Measurements from ENCODE around the gene GET4.

GET4 gene

GRCh38 chr7:894164-894867 lies 18.0 kb downstream of the GET4 start:
- H3K36me3 ChIP-seq (replicated peaks; ENCODE audit: insufficient read depth, low read length): peaks cover 13% of the 10 kb centered on the region
- peaks cover 2% of the 10 kb centered on the region for H3K79me2 ChIP-seq (ENCODE audit: low read length)
- H3K27ac ChIP-seq (ENCODE audit: low read length): no peak overlapping the region
- H3K9me2 ChIP-seq (replicated peaks; ENCODE audit: insufficient read depth, low read length): no peaks in the 10 kb centered on the region
- no peak overlapping the region for H3K4me2 ChIP-seq (ENCODE audit: low read depth, low read length)
- H3K4me1 ChIP-seq (ENCODE audit: low read length): no peaks in the 10 kb centered on the region
- no peaks in the 10 kb centered on the region for H3K9me3 ChIP-seq (replicated peaks; ENCODE audit: insufficient read depth, low read length)
- no peak for DNase-seq
- no peak overlapping the region for H2AFZ ChIP-seq (ENCODE audit: low read length)
- H3K27me3 ChIP-seq (replicated peaks; ENCODE audit: insufficient read depth, low read length): no peaks in the 10 kb centered on the region
- no peaks in the 10 kb centered on the region for H4K20me1 ChIP-seq (ENCODE audit: insufficient read depth, low read length)
- no peak overlapping the region for H3K9ac ChIP-seq (ENCODE audit: low read length)
- no peak overlapping the region for H3K4me3 ChIP-seq (ENCODE audit: low read length)
- no peaks in the 10 kb centered on the region for H3F3A ChIP-seq (ENCODE audit: insufficient read depth, low read length)
- TF ChIP-seq EZH2 (optimal IDR thresholded peaks at IDR 0.05; ENCODE audit: low read depth, low read length): no peak
- no peak for TF ChIP-seq EZH2phosphoT487 (IDR thresholded peaks at IDR 0.05; ENCODE audit: low read length)
- TF ChIP-seq, protein P1, sequence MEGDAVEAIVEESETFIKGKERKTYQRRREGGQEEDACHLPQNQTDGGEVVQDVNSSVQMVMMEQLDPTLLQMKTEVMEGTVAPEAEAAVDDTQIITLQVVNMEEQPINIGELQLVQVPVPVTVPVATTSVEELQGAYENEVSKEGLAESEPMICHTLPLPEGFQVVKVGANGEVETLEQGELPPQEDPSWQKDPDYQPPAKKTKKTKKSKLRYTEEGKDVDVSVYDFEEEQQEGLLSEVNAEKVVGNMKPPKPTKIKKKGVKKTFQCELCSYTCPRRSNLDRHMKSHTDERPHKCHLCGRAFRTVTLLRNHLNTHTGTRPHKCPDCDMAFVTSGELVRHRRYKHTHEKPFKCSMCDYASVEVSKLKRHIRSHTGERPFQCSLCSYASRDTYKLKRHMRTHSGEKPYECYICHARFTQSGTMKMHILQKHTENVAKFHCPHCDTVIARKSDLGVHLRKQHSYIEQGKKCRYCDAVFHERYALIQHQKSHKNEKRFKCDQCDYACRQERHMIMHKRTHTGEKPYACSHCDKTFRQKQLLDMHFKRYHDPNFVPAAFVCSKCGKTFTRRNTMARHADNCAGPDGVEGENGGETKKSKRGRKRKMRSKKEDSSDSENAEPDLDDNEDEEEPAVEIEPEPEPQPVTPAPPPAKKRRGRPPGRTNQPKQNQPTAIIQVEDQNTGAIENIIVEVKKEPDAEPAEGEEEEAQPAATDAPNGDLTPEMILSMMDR (IDR thresholded peaks at IDR 0.05; ENCODE audit: low read length): no peak

DNA sequence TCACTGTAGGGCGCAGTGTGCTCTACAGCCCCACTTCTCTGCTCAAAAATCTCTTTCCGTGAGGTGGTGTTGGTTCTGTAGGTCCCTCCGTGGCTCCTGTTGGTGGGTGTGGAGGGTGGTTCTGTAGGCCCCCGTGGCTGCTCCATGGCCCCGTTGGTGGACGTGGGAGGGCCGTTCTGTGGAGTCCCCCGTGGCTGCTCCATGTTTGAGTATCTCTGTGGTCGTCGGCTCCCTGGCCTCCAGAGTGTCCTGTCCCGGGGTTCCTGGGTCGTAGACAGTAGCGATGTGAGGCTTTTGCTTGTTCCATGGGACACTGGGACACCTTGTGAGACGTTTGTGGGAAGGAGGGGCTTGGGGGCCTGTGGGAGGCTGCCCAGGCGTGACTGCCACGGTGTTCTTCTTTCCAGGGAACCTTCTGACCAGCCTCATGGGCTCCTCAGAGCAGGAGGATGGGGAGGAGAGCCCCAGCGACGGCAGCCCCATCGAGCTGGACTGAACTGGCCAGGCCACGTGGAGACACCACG lies 18.6 kb downstream of the GET4 start:
- Histone ChIP-seq H3F3A (ENCODE audit: insufficient read depth, low read length) (no peaks in the 10 kb centered on the region), H4K20me1 (ENCODE audit: insufficient read depth, low read length) (no peaks in the 10 kb centered on the region), H3K36me3 (replicated peaks; ENCODE audit: insufficient read depth, low read length) (peaks cover 13% of the 10 kb centered on the region)

GRCh38 chr7:895451-896052 lies 19.2 kb downstream of the GET4 start:
- Histone ChIP-seq H3K9me3 (replicated peaks; ENCODE audit: insufficient read depth, low read length) (no peaks in the 10 kb centered on the region), H3K27ac (ENCODE audit: low read length) (no peak overlapping the region), H3K27me3 (replicated peaks; ENCODE audit: insufficient read depth, low read length) (no peaks in the 10 kb centered on the region), H3K4me2 (ENCODE audit: low read depth, low read length) (no peak overlapping the region), H3F3A (ENCODE audit: insufficient read depth, low read length) (no peaks in the 10 kb centered on the region), H3K4me3 (ENCODE audit: low read length) (no peak overlapping the region), H4K20me1 (ENCODE audit: insufficient read depth, low read length) (no peaks in the 10 kb centered on the region), H3K36me3 (replicated peaks; ENCODE audit: insufficient read depth, low read length) (peaks cover 13% of the 10 kb centered on the region), H3K9ac (ENCODE audit: low read length) (no peak overlapping the region), H3K9me2 (replicated peaks; ENCODE audit: insufficient read depth, low read length) (no peaks in the 10 kb centered on the region), H3K4me1 (ENCODE audit: low read length) (no peaks in the 10 kb centered on the region), H3K79me2 (ENCODE audit: low read length) (no peaks in the 10 kb centered on the region), H2AFZ (ENCODE audit: low read length) (no peak overlapping the region)
- DNase-seq: no peak
- no peak for TF ChIP-seq EZH2phosphoT487 (IDR thresholded peaks at IDR 0.05; ENCODE audit: low read length)
- no peak for TF ChIP-seq EZH2 (optimal IDR thresholded peaks at IDR 0.05; ENCODE audit: low read depth, low read length)
- TF ChIP-seq, protein P1 (IDR thresholded peaks at IDR 0.05; ENCODE audit: low read length): no peak

More for the DNA sequence above, 18.6 kb downstream of the GET4 start:
- H3K27me3 ChIP-seq (replicated peaks; ENCODE audit: insufficient read depth, low read length): no peaks in the 10 kb centered on the region
- H3K9me3 ChIP-seq (replicated peaks; ENCODE audit: insufficient read depth, low read length): no peaks in the 10 kb centered on the region
- H3K79me2 ChIP-seq (ENCODE audit: low read length): no peaks in the 10 kb centered on the region
- TF ChIP-seq, protein P1 (IDR thresholded peaks at IDR 0.05; ENCODE audit: low read length): no peak
- TF ChIP-seq EZH2phosphoT487 (IDR thresholded peaks at IDR 0.05; ENCODE audit: low read length) (no peak), EZH2 (optimal IDR thresholded peaks at IDR 0.05; ENCODE audit: low read depth, low read length) (no peak)
- H3K4me2 ChIP-seq (ENCODE audit: low read depth, low read length): no peak overlapping the region
- H2AFZ ChIP-seq (ENCODE audit: low read length): no peak overlapping the region
- no peaks in the 10 kb centered on the region for H3K9me2 ChIP-seq (replicated peaks; ENCODE audit: insufficient read depth, low read length)
- no peak overlapping the region for H3K4me3 ChIP-seq (ENCODE audit: low read length)
- no peak overlapping the region for H3K9ac ChIP-seq (ENCODE audit: low read length)
- no peak overlapping the region for H3K27ac ChIP-seq (ENCODE audit: low read length)
- no peak for DNase-seq
- no peaks in the 10 kb centered on the region for H3K4me1 ChIP-seq (ENCODE audit: low read length)
